Non-pigmented ciliary epithelial cell (primary cell): Measurements from ENCODE around the gene VSIG4.
"Not testable (repeated sequence)": the region's sequence is repeated elsewhere in the genome, so short reads cannot be mapped to it uniquely, and the experiment has no call there.

ENCODE experiments used
- DNase-seq: peaks from one replicate; pipeline ENCODE4 v3.0.0-alpha.2; 2010; ENCODE audit warnings: low read depth

Gene VSIG4

DNA sequence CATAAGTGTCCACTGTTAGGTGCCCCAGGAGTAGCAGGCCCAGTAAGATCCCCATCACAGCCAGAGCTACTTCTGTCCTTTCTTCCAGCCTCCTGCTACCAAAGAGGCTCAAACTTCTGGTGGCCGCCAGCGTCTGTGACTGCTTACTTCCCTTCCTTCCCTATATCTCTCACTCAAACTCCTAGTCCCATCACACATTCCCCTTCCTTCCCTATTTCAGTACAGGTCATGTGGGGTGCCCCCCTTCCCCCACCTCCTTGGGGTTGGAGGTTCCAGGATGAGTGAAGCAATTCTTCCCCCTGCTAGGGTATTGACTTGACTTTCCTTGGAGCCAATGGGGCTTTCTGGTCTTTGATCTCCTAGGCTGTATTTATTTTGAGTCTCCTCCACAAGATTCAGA lies at the start of gene VSIG4:
Gene VSIG4 (minus strand): TSS at position 137 of the 400 bp plus-strand sequence. CDS start 82 bp downstream, at position 55.
- DNase-seq: no peak

DNA sequence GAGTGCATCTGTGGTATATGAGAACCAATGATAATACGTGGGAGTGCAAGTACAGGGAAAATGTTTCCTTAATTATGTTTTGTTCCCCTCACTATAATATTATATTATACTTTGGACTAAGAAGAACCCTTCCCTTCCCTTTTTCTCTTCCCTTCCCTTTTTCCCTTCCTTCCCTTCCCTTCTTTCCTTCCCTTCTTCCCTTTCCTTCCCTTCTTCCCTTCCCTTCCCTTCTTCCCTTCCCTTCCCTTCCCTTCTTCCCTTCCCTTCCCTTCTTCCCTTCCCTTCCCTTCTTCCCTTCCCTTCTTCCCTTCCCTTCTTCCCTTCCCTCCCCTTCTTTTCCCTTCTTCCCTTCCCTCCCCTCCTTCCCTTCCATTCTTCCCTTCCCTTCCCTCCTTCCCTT lies 36.9 kb upstream of the VSIG4 start:
- no peak for DNase-seq

DNA sequence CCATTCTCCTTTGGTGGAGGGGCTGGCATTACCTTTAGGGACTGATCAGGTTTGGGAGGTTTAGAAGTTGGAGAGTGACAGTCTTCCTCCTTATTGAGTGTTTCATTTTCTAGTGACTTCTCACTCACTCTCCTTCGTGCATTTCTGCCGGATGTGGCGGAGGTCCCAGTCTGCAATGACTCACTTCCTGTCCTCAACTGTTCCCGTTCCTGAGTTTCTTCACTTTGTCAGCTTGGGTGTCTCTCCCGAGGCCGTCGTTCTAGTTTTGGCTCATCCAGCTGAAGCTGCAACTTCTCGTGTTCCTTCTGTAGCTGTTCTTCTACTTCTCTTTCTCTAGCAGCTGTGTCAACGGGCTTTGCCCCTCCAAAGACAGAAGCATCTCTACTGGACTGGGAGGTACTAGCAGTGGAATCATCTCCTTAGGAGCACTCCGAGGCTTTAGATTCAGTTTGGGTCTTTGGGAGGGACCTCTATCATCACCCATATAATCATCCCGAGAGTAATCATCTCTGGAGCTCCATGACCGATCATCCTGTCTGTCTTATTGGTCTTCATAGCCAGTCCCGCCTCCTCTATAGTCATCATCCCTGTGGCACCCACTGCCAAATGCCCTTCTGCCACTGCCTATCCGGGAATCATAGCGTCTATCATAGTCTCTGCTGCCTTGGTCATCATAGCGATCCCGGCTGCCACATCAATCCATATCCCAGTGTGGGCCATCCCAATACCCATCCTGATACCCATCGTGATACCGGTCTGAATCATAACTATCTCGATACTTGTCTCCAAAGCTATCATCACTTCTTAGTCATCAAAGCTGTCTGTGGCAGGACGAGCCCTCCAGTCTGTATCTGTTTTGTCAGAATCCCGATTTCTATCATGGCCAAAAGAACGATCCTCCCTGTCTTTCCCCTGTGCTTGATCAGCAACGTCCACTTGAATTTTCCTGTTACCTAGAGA lies 35.3 kb upstream of the VSIG4 start:
- DNase-seq: no peak

GRCh38 chrX:66071126-66071525 lies 31.2 kb upstream of the VSIG4 start:
- no peak for DNase-seq

DNA sequence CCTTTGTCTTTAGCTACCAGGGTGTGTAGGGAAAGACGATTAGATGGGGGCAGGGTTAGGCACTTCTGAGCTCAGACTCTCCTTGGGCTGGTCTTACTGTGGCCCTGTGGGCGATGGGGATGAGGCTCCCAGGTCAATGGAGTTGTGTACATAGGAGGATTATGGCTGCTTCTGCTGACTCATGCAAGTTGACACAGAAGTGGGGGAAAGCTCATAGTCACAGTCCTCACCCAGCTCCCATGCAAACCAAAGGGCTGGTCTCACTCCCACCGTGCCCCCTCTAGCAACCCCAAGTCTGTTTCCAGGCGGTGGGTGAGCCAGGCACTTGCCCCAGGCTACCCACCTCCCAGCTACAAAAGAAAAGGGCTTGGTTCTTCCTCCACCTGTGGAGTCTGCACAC lies 24.4 kb upstream of the VSIG4 start:
- DNase-seq: no peak

DNA sequence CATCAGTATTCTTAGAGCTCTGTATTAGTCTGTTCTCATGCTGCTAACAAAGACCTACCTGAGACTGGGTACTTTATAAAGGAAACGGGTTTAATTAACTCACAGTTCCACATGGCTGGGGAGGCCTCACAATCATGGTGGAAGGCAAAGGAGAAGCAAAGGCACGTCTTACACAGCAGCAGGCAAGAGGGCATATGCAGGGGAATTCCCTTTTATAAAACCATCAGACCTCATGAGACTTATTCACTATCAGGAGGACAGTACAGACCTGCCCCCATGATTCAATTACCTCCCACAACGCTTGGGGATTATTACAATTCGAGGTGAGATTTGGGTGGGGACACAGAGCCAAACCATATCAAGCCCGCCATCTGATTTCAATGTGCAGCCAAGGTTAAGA lies 17.1 kb upstream of the VSIG4 start:
- DNase-seq: not testable (repeated sequence)

DNA sequence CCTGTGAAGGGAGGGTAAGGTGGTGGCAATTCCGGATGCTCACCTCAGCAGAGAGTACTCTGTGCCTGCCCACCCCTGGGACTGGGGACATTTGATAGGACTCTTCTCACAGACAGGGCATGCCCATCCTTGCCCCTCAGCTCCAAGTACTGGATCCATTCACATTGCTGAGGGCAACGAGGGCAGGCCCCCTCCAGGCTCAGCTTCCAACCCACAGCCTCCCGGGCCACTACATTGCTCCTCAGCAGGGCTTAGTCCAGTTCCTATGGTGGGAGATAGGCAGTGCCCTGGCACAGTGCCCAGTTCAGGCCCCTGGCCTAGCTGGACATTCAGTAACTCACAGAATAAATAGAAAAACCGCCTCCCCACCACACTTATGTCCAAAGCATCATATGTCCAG lies 15.1 kb upstream of the VSIG4 start:
- no peak for DNase-seq

DNA sequence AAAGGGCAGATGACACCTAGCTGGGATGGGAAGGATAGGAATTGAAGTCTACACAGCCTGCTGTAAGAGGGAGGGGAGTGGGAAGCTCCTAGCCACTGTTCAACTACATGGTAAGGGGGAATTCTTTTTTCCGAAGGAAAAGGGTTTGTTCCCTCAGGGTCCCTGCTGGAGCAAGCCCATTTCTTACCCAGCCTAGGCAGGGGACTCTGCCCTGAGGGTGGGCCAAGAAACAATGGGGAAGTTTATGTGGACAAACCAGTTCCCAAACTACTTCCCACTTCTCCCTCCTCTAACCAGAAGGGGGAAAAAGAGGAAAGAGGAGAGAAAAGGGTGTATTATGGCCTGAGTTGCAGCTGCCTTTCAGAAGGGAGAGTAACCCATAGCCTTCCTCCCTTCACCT lies 13.5 kb upstream of the VSIG4 start:
- DNase-seq: no peak

DNA sequence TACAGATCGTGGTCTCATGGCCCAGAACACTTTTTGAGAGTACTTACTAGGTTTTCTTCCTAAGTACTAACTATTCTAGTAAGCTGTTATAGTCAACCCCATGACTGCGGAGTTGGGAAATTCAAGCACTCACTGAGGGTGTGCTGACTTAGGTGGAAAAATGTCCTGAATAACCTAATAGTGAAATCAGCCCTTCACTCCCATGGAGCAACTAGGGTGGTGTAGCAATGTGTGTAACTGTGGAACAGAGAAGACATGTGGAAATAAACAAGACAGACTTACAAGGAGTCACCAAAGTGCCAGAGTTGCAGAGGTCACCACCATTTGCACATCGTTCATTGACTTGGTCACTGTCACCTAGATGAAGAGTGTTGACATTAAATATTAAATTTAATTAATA lies 12.1 kb upstream of the VSIG4 start:
- DNase-seq: no peak

DNA sequence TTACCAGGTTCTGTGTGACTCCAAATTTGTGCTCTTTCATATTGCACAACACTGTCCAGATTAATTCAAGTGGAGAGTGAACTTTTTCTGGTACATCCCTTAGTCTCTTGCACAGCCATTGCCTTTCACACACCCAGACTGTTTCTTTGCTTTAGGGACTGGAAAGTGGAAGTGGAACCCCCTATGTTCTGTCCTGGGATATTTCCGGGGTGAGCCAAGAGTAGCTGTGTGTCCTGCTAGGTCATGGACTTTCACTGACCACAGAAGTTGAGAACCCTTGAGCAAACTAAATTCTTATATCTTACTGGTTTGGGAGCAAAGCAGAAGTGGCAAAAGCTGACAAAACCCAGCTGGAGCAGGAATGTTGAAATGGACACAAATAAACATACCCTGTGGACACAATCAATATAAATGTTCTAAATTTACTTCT lies 10.3 kb upstream of the VSIG4 start:
- DNase-seq: no peak

DNA sequence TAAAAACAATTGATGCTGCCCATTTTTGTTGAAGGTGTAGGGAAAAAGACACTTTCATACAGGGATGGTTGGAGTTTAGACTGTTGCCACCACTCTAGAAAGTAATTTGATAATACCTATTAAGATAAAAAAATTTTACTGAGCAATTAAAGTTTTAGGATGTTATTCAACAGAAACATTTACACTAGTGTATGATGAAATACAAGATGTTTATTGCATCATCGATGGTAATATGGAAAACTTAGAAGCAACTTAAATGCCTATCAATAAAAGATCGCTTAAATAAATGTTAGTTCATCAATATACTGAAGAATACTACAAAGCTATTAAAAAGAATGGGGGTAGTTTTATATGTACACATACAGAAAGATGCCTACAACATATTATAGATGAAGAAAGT lies 9.2 kb upstream of the VSIG4 start:
- no peak for DNase-seq

GRCh38 chrX:66046612-66047235 lies 6.8 kb upstream of the VSIG4 start:
- no peak for DNase-seq

DNA sequence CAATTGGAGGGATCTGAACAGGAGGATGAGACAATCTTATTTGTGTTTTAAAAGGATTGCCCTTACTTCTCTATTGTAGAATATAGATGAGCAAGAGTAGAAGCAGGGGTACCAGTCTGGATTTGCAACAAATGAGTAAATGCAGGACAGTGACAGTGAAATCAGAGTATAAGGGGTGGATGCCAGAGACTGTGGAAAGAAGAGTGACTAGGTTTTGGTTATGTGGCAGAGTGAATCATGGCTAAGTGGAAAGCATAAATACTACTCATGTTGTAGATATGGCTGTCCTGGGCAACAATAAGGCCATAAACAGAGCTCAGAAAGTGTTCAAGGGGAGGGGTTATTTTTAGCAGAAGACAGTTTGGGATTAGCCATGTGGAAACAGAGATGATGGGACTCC lies 6.0 kb upstream of the VSIG4 start:
- no peak for DNase-seq

- no peak for DNase-seq
Measured at GRCh38 chrX:66043584-66043983, 3.7 kb upstream of the VSIG4 start.

GRCh38 chrX:66042307-66043077 lies 2.6 kb upstream of the VSIG4 start:
- no peak for DNase-seq

DNA sequence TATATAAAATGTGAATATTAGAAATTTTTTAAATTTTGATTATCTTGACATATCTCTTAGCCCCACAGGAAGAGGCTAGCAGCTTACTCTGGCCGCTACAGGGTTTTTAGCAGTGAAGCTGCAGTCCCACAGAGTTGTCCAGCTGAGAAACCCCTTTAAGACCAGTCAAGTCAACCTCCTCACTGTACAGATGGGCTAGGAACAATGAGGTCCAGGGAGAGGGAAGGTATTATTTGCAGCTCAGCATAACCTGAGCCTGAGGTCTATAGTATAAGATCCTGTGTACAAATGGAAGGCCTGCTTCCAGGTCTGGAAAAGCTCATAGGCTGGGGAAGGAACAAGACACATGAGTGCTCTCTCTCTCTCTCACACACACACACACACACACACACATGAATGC lies 1.8 kb downstream of the VSIG4 start:
- DNase-seq: no peak

DNA sequence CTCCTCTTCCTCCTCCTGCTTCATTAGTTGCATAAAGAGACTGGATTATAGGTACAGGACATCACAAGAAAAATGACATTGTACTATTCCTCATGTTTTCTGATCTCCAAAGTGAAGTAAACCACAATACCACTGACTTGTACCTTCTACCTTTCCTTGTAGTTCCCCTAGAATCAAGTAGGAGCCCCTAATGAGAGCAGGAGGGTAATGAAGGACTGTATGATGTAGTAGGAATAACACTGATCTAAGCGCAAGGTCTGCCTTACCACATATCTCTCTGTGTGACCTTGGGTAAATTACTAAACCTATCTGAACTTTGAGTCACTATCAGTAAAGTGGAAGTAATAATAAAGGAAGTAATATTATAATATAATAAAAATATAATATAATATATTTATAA lies 3.6 kb downstream of the VSIG4 start:
- no peak for DNase-seq

GRCh38 chrX:66035667-66036066 lies 4.2 kb downstream of the VSIG4 start:
- DNase-seq: no peak

GRCh38 chrX:66030505-66031317 lies 9.2 kb downstream of the VSIG4 start:
- DNase-seq: no peak

DNA sequence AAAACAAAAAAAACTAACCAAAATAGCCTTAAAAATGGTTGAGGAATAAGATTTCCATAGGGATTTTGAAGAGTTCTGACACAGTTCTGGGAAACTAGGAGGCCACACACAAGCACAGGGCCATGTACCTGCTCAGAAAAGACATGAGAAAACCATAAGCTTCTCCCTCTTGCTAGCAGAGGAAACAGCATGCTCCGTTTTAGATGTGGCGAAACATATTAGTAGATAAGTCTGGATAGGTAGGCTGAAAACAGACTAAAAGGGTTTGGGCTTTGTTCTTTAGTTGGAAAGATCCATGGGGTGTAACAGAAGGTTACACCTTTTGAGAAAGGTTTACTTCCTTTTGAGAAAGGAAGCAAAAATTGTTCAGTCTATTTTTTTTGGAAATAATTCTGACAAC lies 10.9 kb downstream of the VSIG4 start:
- no peak for DNase-seq

DNA sequence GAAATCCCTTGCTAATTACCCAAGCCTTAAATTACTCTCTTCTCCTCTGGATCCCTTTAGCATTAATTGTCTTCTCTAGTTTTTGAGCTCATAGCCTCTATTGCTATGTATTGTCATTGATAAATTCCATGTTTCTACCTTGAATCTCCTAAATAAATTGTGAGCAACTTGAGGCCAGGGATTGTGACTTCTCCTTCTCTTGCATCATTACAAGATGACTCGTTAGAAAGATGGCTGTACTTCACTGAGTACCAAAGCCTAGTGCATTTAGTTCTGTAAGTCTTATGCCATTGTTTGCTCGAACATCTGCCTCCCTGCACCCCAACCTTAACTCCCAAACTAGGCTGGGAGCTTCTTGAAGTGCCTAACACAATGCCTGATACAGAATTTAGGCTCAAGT lies 15.3 kb downstream of the VSIG4 start:
- DNase-seq: no peak

DNA sequence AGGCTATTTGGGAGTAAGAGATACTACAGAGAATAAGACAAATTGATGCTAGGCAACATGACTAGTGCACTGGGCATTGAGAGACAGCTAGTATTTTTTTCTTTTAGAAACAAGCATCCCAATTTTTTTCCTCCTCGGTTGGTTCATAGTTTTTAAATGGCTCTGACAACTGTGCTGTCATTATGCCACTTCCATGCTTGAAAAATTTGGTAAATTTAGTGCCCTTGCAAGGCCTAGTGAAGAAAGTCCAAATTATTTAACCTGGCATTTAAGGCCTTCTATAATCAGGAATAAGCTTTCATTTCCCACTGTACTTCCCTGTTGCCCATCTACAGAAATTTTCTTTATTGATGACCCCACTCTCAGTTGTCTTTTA lies 15.8 kb downstream of the VSIG4 start:
- DNase-seq: no peak
